GM12891 (cell line): ENCODE results near the gene ADGRL3.

Experiments used
- PAX5 ChIP-seq: IDR thresholded peaks from 2 replicates; pipeline ENCODE4 v1.6.1; 2011; ENCODE audit warnings: low read length, moderate library complexity, mild to moderate bottlenecking; ENCODE audit not compliant: insufficient read depth, severe bottlenecking
- POLR2A ChIP-seq: IDR thresholded peaks from 2 replicates; pipeline ENCODE4 v1.6.1; 2011; ENCODE audit warnings: low read depth, low read length, control low read depth
- POLR2AphosphoS5 ChIP-seq: IDR thresholded peaks from 2 replicates; pipeline ENCODE4 v1.6.1; 2011; ENCODE audit warnings: low read depth, low read length, control low read depth
- POU2F2 ChIP-seq: IDR thresholded peaks from 2 replicates; pipeline ENCODE4 v1.6.1; 2011; ENCODE audit warnings: low read depth, mild to moderate bottlenecking, control low read depth, low read length, moderate library complexity
- SPI1 ChIP-seq: IDR thresholded peaks from 2 replicates; pipeline ENCODE4 v1.6.1; 2011; ENCODE audit warnings: low read depth, low read length, control low read depth
- TAF1 ChIP-seq: IDR thresholded peaks from 2 replicates; pipeline ENCODE4 v1.6.1; 2011; ENCODE audit warnings: low read depth, low read length, control low read depth

- no peak for TF ChIP-seq POLR2AphosphoS5
- TF ChIP-seq POLR2A: no peak
- TF ChIP-seq TAF1: no peak
- no peak for TF ChIP-seq PAX5
- no peak for TF ChIP-seq SPI1
- TF ChIP-seq POU2F2: no peak
These were observed 14.8 kb upstream of the ADGRL3 start for GRCh38 chr4:61185288-61185687.
